Suppressor macrophage treated with lipopolysaccharide for 1 hour (primary cell): ENCODE measurements around the gene BAIAP3.
"Not testable (repeated sequence)": the region's sequence is repeated elsewhere in the genome, so short reads cannot be mapped to it uniquely, and the experiment has no call there.

Experiments used
- DNase-seq, 3 donors: peaks; one replicate each; pipeline ENCODE4 v3.0.0-alpha.2; 2020 to 2022

BAIAP3 gene

GRCh38 chr16:1333149-1333812 lies at the start of gene BAIAP3:
BAIAP3 (plus strand) TSS chr16:1333645; CDS start chr16:1338550, 4,905 bp downstream.
- DNase-seq, result peak; percentile 62 to 92 (median 79)

GRCh38 chr16:1283996-1284616 lies 49.3 kb upstream of the BAIAP3 start:
- no peak for DNase-seq

- DNase-seq, result no peak
These were observed 47.6 kb upstream of the BAIAP3 start for GRCh38 chr16:1285669-1286512.

GRCh38 chr16:1286513-1287094 lies 46.8 kb upstream of the BAIAP3 start:
- no peak for DNase-seq

GRCh38 chr16:1287982-1288670 lies 45.3 kb upstream of the BAIAP3 start:
- no peak for DNase-seq

GRCh38 chr16:1288813-1289476 lies 44.5 kb upstream of the BAIAP3 start:
- DNase-seq, result no peak

GRCh38 chr16:1289477-1289866 lies 44.0 kb upstream of the BAIAP3 start:
- no peak for DNase-seq

- peak in 1 of 3 donors; percentile 31 for DNase-seq
These were observed 43.4 kb upstream of the BAIAP3 start for GRCh38 chr16:1290063-1290501.

- no peak for DNase-seq
These were observed 42.4 kb upstream of the BAIAP3 start for GRCh38 chr16:1290860-1291575.

- DNase-seq, result no peak
These were observed 41.9 kb upstream of the BAIAP3 start for GRCh38 chr16:1291576-1291974.

GRCh38 chr16:1292208-1292607 lies 41.2 kb upstream of the BAIAP3 start:
- DNase-seq, result not testable (repeated sequence)

GRCh38 chr16:1292808-1293207 lies 40.6 kb upstream of the BAIAP3 start:
- DNase-seq, result not testable (repeated sequence)

GRCh38 chr16:1293921-1294656 lies 39.4 kb upstream of the BAIAP3 start:
- no peak for DNase-seq

GRCh38 chr16:1295465-1295864 lies 38.0 kb upstream of the BAIAP3 start:
- no peak for DNase-seq

GRCh38 chr16:1296688-1297017 lies 36.8 kb upstream of the BAIAP3 start:
- not testable (repeated sequence) for DNase-seq

- peak; percentile 29 to 40 (median 33) for DNase-seq
These were observed 36.3 kb upstream of the BAIAP3 start for GRCh38 chr16:1297018-1297696.

GRCh38 chr16:1298406-1298805 lies 35.0 kb upstream of the BAIAP3 start:
- DNase-seq, result no peak

GRCh38 chr16:1299012-1299867 lies 34.2 kb upstream of the BAIAP3 start:
- DNase-seq, result no peak

- no peak for DNase-seq
These were observed 33.6 kb upstream of the BAIAP3 start for GRCh38 chr16:1299868-1300203.
